ENCODE data around the gene MAP2. TPM values are rescaled to one million over a fixed set of nuclear protein-coding genes. Genes with fewer than 3 reads are reported as not detected.

The MAP2 gene
- total RNA-seq, 2 experiments from 2014 or later, result 0.12 TPM; not detected in 1

DNA sequence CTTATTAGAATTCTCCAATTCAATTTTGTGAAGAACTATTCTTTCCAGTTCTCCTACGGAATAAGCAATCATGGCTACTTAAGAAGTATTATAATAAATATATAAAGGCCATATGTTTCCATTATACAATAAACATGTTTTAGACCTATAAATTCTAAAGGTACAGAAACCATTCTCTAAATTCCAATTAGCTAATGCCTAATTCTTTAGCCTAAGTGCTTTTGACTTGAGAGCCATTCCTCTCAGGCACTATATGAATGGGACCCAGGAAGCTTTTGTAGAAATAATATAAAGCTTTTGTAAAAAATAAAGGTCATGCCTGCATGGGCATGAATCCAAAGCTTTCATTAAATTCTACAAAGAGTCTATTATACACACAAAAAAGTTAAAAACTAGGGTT, 186.8 kb downstream of the MAP2 start:
- no peak for DNase-seq
- ChIA-PET CTCF (no interaction called here), POLR2A (no interaction called here)
- Mint-ChIP-seq H3K27ac (no peak overlapping the region), H3K4me1 (no peaks in the 10 kb centered on the region), H3K9me3 (no peaks in the 10 kb centered on the region), H3K27me3 (no peaks in the 10 kb centered on the region), H3K4me3 (no peak overlapping the region), H3K36me3 (ENCODE audit: low read depth) (no peaks in the 10 kb centered on the region)

DNA sequence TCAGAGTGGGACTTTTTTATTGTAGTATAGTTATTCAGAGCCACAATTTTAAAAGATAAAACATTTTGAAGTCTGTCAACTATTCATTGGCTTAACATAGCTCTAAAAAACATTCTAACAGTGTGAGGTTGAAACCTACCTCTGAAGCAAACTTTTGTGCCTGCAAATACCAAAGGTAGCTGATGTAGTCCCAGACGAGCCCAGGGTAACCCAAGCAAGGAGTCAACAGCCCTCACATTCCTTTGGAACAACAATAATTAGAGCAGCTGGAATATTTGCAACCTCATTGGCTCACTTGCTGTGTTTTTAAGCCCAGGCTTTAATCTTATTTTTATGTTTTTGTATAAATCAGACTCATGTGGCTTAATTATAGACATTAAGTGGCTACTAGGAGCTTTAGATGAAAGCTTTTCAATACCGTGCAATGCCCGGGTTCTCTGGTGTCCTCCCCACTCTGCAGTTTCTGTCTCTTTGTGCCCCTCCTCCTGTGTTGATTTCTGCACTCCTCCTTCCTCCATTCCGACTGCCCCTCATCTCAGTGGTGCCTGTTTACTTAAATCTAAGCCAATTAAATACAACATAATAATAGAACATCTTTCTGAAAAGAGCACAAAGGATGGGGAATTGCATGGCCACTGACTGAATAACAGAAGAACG, 189.9 kb downstream of the MAP2 start:
- Mint-ChIP-seq H3K9me3 (no peaks in the 10 kb centered on the region), H3K4me3 (no peak overlapping the region), H3K4me1 (no peaks in the 10 kb centered on the region), H3K36me3 (ENCODE audit: low read depth) (no peaks in the 10 kb centered on the region), H3K27ac (no peak overlapping the region), H3K27me3 (no peaks in the 10 kb centered on the region)
- ChIA-PET POLR2A (no interaction called here), CTCF (no interaction called here)
- no peak for DNase-seq

DNA sequence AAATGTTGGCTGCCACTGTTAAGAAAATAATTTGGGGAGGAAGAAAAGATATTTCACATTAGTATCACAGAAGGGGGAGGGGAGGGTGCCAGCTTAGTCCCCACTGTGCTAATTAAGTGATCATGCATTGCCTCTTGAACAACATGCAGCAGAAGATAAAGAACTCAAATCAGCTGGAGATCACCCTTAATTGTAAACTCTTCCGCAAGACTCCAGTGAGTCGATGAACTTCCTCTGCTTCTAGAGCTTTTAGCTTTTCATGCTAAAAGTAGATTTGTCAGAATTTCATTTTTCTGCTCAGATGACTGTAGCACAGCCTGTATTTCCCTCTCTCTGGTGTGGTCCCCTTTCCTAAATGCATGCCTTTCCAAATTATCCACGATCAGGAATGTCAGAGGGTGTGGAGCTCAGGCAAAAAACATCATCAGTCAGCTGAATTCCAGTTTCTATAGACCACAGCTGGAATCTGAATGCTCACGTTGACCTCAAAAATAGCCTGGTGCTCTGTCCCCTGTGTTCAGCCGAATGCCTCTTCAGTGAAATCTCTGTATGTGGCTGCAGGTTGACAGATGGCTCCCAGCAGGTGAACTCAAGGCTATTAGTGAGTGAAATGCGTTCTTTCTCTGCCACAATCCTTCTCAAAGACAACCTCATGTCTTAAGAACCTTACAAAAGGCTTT, 191.0 kb downstream of the MAP2 start:
- Mint-ChIP-seq H3K36me3 (ENCODE audit: low read depth) (no peaks in the 10 kb centered on the region), H3K27ac (no peak overlapping the region), H3K4me3 (no peak overlapping the region), H3K27me3 (no peaks in the 10 kb centered on the region), H3K4me1 (no peaks in the 10 kb centered on the region), H3K9me3 (no peaks in the 10 kb centered on the region)
- ChIA-PET POLR2A (no interaction called here), CTCF (no interaction called here)
- DNase-seq, result no peak

GRCh38 chr2:209619782-209620181, 195.9 kb downstream of the MAP2 start:
- ChIA-PET POLR2A (no interaction called here), CTCF (no interaction called here)
- no peaks in the 10 kb centered on the region for H3K27me3 Mint-ChIP-seq
- no peak overlapping the region for H3K27ac Mint-ChIP-seq
- H3K4me1 Mint-ChIP-seq, result no peaks in the 10 kb centered on the region
- no peaks in the 10 kb centered on the region for H3K9me3 Mint-ChIP-seq
- H3K4me3 Mint-ChIP-seq, result no peak overlapping the region
- no peak for DNase-seq
- H3K36me3 Mint-ChIP-seq (ENCODE audit: low read depth), result no peaks in the 10 kb centered on the region

DNA sequence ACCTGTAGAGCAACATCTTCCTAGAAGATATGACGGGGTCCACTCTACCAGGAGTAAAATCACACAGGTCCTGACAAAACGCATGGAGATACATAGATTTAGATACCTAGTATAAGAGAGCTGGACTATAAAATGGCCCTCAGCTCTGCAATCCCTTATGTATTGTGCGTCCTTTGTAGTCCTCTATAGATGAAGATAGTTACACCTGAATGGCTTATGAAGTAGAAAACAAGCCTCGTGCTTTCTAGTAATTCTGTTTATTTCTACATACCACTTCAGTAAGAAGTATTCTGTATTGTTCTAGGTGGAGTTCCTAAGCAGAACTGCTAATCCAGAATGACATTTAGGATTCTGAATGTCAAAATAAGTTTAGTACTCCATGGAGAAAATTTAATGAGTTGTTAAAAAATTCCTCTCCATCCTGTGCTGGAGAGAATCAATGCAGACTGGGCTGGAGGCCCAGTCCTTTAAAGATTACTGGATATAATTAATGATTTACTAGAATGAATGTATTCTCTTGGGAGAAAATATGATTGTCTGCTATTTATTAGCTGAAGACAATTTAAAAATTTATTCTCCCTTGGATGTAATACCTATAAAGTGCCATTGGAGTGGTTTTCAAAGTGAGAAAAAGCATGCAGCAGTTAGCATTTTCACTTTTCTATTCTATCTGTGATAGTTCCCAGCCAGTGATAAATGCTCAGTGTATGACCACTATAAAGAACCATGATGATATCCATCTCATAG, 200.5 kb downstream of the MAP2 start:
- Mint-ChIP-seq H3K4me1 (no peaks in the 10 kb centered on the region), H3K4me3 (no peak overlapping the region)

GRCh38 chr2:209629597-209629996, 205.8 kb downstream of the MAP2 start:
- no peak for DNase-seq
- no peaks in the 10 kb centered on the region for H3K36me3 Mint-ChIP-seq (ENCODE audit: low read depth)
- H3K4me1 Mint-ChIP-seq, result no peaks in the 10 kb centered on the region
- POLR2A ChIA-PET, result no interaction called here
- H3K9me3 Mint-ChIP-seq, result no peaks in the 10 kb centered on the region
- CTCF ChIA-PET, result no interaction called here
- H3K27ac Mint-ChIP-seq, result no peak overlapping the region
- H3K27me3 Mint-ChIP-seq, result peaks cover 2% of the 10 kb centered on the region
- H3K4me3 Mint-ChIP-seq, result no peak overlapping the region

More for the DNA sequence above, 200.5 kb downstream of the MAP2 start:
- Mint-ChIP-seq H3K36me3 (ENCODE audit: low read depth) (no peaks in the 10 kb centered on the region), H3K27ac (no peak overlapping the region), H3K27me3 (no peaks in the 10 kb centered on the region), H3K9me3 (no peaks in the 10 kb centered on the region)
- no peak for DNase-seq
- ChIA-PET CTCF (no interaction called here), POLR2A (no interaction called here)

GRCh38 chr2:209633911-209634310, 210.1 kb downstream of the MAP2 start:
- ChIA-PET CTCF (no interaction called here), POLR2A (no interaction called here)
- H3K4me3 Mint-ChIP-seq, result no peak overlapping the region
- H3K27me3 Mint-ChIP-seq, result peaks cover 2% of the 10 kb centered on the region
- no peaks in the 10 kb centered on the region for H3K36me3 Mint-ChIP-seq (ENCODE audit: low read depth)
- H3K27ac Mint-ChIP-seq, result no peak overlapping the region
- no peaks in the 10 kb centered on the region for H3K9me3 Mint-ChIP-seq
- no peaks in the 10 kb centered on the region for H3K4me1 Mint-ChIP-seq
- DNase-seq, result no peak

DNA sequence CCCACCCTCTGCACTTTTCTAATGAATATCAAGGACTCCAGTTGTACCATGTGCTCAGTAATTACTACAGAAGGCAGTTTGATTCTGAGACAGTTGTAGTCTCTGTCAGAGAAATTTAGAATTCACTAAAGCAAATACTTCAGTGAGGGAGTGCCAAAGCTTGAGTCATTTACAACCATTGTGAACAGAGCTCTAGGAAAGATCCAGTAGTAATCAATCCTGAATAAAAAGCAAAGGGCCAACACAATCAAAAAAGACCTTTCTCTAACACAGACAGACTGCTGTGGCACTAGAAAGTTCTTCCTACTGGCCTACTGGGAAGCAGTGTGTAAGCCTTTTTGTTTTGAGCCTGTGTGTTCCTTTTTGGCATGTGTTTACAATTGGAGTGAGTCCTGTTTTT, 212.2 kb downstream of the MAP2 start:
- Mint-ChIP-seq H3K4me3 (no peak overlapping the region), H3K27ac (no peak overlapping the region), H3K9me3 (no peaks in the 10 kb centered on the region), H3K27me3 (peaks cover 2% of the 10 kb centered on the region), H3K4me1 (no peaks in the 10 kb centered on the region), H3K36me3 (ENCODE audit: low read depth) (no peaks in the 10 kb centered on the region)
- ChIA-PET POLR2A (no interaction called here), CTCF (no interaction called here)
- no peak for DNase-seq

DNA sequence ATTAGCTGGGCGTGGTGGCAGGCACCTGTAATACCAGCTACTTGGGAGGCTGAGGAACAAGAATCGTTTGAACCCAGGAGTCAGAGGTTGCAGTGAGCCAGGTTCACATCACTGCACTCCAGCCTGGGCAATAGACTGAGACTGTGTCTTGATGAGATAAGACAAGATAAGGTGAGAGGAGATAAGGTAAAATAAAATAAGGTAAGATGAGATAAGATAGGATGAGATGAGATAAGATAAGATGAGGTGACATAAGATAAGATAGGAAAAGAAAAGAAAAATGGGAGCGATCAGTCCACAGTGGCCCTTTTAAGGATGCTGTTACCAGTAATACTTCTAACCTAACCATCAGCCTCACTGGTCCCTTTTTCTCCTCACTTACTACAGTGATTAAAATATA, 213.4 kb downstream of the MAP2 start:
- Mint-ChIP-seq H3K27ac (no peak overlapping the region), H3K36me3 (ENCODE audit: low read depth) (no peaks in the 10 kb centered on the region), H3K27me3 (no peaks in the 10 kb centered on the region), H3K4me3 (no peak overlapping the region), H3K9me3 (no peaks in the 10 kb centered on the region), H3K4me1 (no peaks in the 10 kb centered on the region)
- no peak for DNase-seq
- ChIA-PET CTCF (no interaction called here), POLR2A (no interaction called here)

DNA sequence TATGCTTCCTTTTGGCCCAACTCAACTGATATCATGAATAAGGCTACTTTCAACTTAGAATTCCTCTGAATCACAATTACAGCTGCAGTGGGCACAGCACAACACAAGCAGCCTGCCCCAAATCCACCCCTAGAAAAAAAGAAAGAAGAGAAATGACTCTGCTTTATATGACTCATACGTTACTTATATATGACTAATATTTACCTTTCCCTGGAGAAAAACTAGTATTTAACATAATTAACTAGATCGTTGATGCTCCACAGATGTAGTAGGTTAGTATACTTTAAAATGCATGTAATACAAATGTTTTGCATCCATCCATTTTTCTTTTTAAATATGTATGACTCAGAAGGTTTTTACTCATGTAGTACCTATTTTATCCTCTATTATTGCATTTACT, 214.5 kb downstream of the MAP2 start:
- H3K36me3 Mint-ChIP-seq (ENCODE audit: low read depth), result no peaks in the 10 kb centered on the region
- DNase-seq, result no peak
- no peaks in the 10 kb centered on the region for H3K27me3 Mint-ChIP-seq
- ChIA-PET CTCF (no interaction called here), POLR2A (no interaction called here)
- H3K9me3 Mint-ChIP-seq, result no peaks in the 10 kb centered on the region
- no peaks in the 10 kb centered on the region for H3K4me1 Mint-ChIP-seq
- H3K27ac Mint-ChIP-seq, result no peak overlapping the region
- H3K4me3 Mint-ChIP-seq, result no peak overlapping the region

GRCh38 chr2:209640358-209640757, 216.5 kb downstream of the MAP2 start:
- H3K36me3 Mint-ChIP-seq (ENCODE audit: low read depth), result no peaks in the 10 kb centered on the region
- CTCF ChIA-PET, result interaction anchor here (0.6 kb wide), 1 partner anchor 1621 kb away, joined by 3 read pairs; no protein-coding TSS in a partner anchor
- no peak overlapping the region for H3K4me3 Mint-ChIP-seq
- no peaks in the 10 kb centered on the region for H3K9me3 Mint-ChIP-seq
- no peaks in the 10 kb centered on the region for H3K27me3 Mint-ChIP-seq
- POLR2A ChIA-PET, result no interaction called here
- H3K4me1 Mint-ChIP-seq, result no peaks in the 10 kb centered on the region
- DNase-seq, result no peak
- H3K27ac Mint-ChIP-seq, result no peak overlapping the region

DNA sequence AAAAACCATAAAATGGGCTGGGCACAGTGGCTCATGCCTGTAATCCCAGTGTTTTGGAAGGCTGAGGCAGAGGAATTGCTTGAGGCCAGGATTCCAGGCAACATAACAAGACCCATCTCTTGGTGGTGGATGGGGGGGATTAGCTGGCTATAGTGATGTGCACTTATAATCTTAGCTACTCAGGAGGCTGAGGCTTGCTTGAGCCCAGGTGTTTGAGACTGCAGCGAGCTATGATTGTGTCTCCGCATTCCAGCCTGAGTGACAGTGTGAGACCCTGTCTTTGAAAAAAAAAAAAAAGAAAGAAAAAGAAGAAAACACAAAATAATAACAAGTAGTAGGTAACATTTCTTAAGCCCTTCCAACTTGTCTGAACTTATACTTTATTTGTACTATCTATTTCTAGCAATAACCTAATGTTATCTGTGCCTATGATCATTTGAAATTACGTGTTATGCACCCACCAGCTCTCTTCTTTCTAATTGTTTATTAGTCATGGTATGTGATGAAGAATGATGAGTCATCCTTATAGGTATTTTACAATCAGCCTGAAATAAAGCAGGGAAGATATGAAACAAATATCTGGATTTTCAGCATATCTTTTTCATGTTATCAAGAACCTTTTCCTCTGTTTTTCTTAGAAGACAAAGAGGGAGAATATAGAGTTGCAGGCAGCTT, 218.4 kb downstream of the MAP2 start:
- CTCF ChIA-PET, result no interaction called here
- POLR2A ChIA-PET, result no interaction called here
- Mint-ChIP-seq H3K36me3 (ENCODE audit: low read depth) (no peaks in the 10 kb centered on the region), H3K4me1 (no peaks in the 10 kb centered on the region), H3K27me3 (no peaks in the 10 kb centered on the region), H3K9me3 (no peaks in the 10 kb centered on the region), H3K27ac (no peak overlapping the region), H3K4me3 (no peak overlapping the region)
- DNase-seq, result no peak

- CTCF ChIA-PET, result no interaction called here
- no peak overlapping the region for H3K4me3 Mint-ChIP-seq
Measured at GRCh38 chr2:209644842-209645241, 221.0 kb downstream of the MAP2 start.

More at GRCh38 chr2:209644842-209645241, 221.0 kb downstream of the MAP2 start:
- H3K27ac Mint-ChIP-seq, result no peak overlapping the region
- no peaks in the 10 kb centered on the region for H3K9me3 Mint-ChIP-seq
- H3K27me3 Mint-ChIP-seq, result no peaks in the 10 kb centered on the region
- no peaks in the 10 kb centered on the region for H3K36me3 Mint-ChIP-seq (ENCODE audit: low read depth)
- no peaks in the 10 kb centered on the region for H3K4me1 Mint-ChIP-seq
- no peak for DNase-seq
- POLR2A ChIA-PET, result interaction anchor here (0.7 kb wide), 1 partner anchor 26 kb away, joined by 3 read pairs; no protein-coding TSS in a partner anchor
